ENCODE results near the gene PDP2. TPM values are rescaled to one million over a fixed set of nuclear protein-coding genes. Genes with fewer than 3 reads are reported as not detected.

PDP2 gene
- total and polyA plus RNA-seq, 2 of the 4 experiments (the other 2 are of a cell fraction): 5.3 to 16.8 TPM

GRCh38 chr16:66919569-66920298, 39.4 kb downstream of the PDP2 start:
- in situ Hi-C loops (cut with MboI; ENCODE audit: low sequenced_read_pairs): no loop called here
- dilution Hi-C loops (cut with HindIII; ENCODE audit: low sequenced_read_pairs, unreplicated experiment): no loop called here
- POLR2A ChIA-PET (ENCODE audit: unreplicated experiment): no interaction called here
- Histone ChIP-seq H3K18ac (ENCODE audit: low read depth, low read length) (no peak overlapping the region), H2BK20ac (ENCODE audit: low read depth, low read length) (no peak overlapping the region), H3K4me3 (ENCODE audit: insufficient read depth, low read depth, low read length) (no peak overlapping the region), H4K91ac (ENCODE audit: insufficient read depth, low read depth, low read length) (no peak overlapping the region), H3K9ac (ENCODE audit: low read depth, low read length) (no peak overlapping the region), H3K27ac (ENCODE audit: insufficient read depth, low read length) (no peak overlapping the region), H3K4me1 (ENCODE audit: control insufficient read depth, insufficient read depth, low read length) (peaks cover 3% of the 10 kb centered on the region), H2AK5ac (ENCODE audit: low read depth, low read length) (no peak overlapping the region), H3K36me3 (ENCODE audit: control insufficient read depth, insufficient read depth, low read length) (no peaks in the 10 kb centered on the region), H3K4me2 (ENCODE audit: low read depth, low read length) (no peak overlapping the region), H3K9me3 (ENCODE audit: control insufficient read depth, insufficient read depth, low read length) (no peaks in the 10 kb centered on the region), H3K56ac (ENCODE audit: extremely low read depth, insufficient read depth, low read length) (no peak overlapping the region; the same call in 1 of the 2 replicates), H3K23ac (ENCODE audit: low read depth, low read length) (no peak overlapping the region), H3K79me1 (ENCODE audit: low read depth in 1 of 2, low read length in 2 of 2) (no peaks in the 10 kb centered on the region), H3K27me3 (ENCODE audit: control insufficient read depth, insufficient read depth, low read length) (peaks cover 39% of the 10 kb centered on the region), H4K8ac (ENCODE audit: low read depth in 2 of 2, low read length in 2 of 2) (no peak overlapping the region), H3K4ac (ENCODE audit: low read depth, low read length) (no peak overlapping the region), H2AK9ac (replicated peaks; ENCODE audit: low read depth, low read length, poor library complexity) (no peak overlapping the region), H2BK15ac (ENCODE audit: low read depth, low read length) (no peak overlapping the region), H3K14ac (replicated peaks; ENCODE audit: low read depth, low read length) (no peak overlapping the region), H2AFZ (replicated peaks; ENCODE audit: low read length, poor library complexity) (peak overlapping the region; percentile 5), H2BK120ac (ENCODE audit: low read depth, low read length) (no peak overlapping the region), H2BK5ac (ENCODE audit: low read depth, low read length, poor library complexity, severe bottlenecking) (no peak overlapping the region), H4K5ac (ENCODE audit: low read depth, low read length) (no peak overlapping the region), H4K20me1 (ENCODE audit: insufficient read depth, low read length) (no peaks in the 10 kb centered on the region), H3K9me1 (ENCODE audit: insufficient read depth, low read length) (no peaks in the 10 kb centered on the region)
- intact Hi-C loops (cut with micrococcal nuclease): no loop called here
- CTCF ChIA-PET: interaction anchor here (1.4 kb wide), 1 partner anchor 9 kb away, joined by 3 read pairs; no protein-coding TSS in a partner anchor
- TF ChIP-seq MAZ (IDR thresholded peaks at IDR 0.05; ENCODE audit: borderline replicate concordance, low read depth, low read length) (no peak), CHD1 (IDR thresholded peaks at IDR 0.05; ENCODE audit: low read depth, low read length) (no peak), USF2 (IDR thresholded peaks at IDR 0.05; ENCODE audit: low read depth, low read length) (no peak), MXI1 (IDR thresholded peaks at IDR 0.05; ENCODE audit: borderline replicate concordance, low read depth, low read length) (no peak), RAD21 (IDR thresholded peaks at IDR 0.05; ENCODE audit: low read length) (no peak), NFE2L2 (IDR thresholded peaks at IDR 0.05; ENCODE audit: low read depth, low read length) (no peak), BHLHE40 (IDR thresholded peaks at IDR 0.05; ENCODE audit: low read depth, low read length) (no peak), SMC3 (IDR thresholded peaks at IDR 0.05; ENCODE audit: low read depth, low read length) (no peak), RFX5 (IDR thresholded peaks at IDR 0.05; ENCODE audit: low read depth, low read length) (no peak), FOS (IDR thresholded peaks at IDR 0.05; ENCODE audit: low read depth, low read length) (no peak), POLR2A (IDR thresholded peaks at IDR 0.05; ENCODE audit: low read depth, low read length) (no peak), MAFK (IDR thresholded peaks at IDR 0.05; ENCODE audit: low read depth, low read length) (no peak), RCOR1 (IDR thresholded peaks at IDR 0.05; ENCODE audit: insufficient replicate concordance, low read length) (no peak), CEBPB (IDR thresholded peaks at IDR 0.05; ENCODE audit: low read depth, low read length) (no peak), ELK1 (IDR thresholded peaks at IDR 0.05; ENCODE audit: borderline replicate concordance, low read depth, low read length) (no peak)
- TF ChIP-seq, protein P1, sequence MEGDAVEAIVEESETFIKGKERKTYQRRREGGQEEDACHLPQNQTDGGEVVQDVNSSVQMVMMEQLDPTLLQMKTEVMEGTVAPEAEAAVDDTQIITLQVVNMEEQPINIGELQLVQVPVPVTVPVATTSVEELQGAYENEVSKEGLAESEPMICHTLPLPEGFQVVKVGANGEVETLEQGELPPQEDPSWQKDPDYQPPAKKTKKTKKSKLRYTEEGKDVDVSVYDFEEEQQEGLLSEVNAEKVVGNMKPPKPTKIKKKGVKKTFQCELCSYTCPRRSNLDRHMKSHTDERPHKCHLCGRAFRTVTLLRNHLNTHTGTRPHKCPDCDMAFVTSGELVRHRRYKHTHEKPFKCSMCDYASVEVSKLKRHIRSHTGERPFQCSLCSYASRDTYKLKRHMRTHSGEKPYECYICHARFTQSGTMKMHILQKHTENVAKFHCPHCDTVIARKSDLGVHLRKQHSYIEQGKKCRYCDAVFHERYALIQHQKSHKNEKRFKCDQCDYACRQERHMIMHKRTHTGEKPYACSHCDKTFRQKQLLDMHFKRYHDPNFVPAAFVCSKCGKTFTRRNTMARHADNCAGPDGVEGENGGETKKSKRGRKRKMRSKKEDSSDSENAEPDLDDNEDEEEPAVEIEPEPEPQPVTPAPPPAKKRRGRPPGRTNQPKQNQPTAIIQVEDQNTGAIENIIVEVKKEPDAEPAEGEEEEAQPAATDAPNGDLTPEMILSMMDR (conservative IDR thresholded peaks at IDR 0.05; ENCODE audit: low read depth, low read length): no peak
- no CpG with 5 or more reads among the region's 5 CpGs for WGBS, 2 experiments (ENCODE audit: extremely low coverage in 2 of 2, insufficient read length in 1 of 2)
- ATAC-seq (ENCODE audit: low read depth) (no peak), DNase-seq (no peak)
- BruUV-seq (replicated peaks): no TSS peak
